PC-9 (cell line): Measurements from ENCODE around the gene UBE2M. TPM values are rescaled to one million over a fixed set of nuclear protein-coding genes. Genes with fewer than 3 reads are reported as not detected.

ENCODE experiments used
- BruUV-seq: library from RNA; stranded (reverse); fragments of 400-500 nt; replicated peaks from 2 replicates; lab custom pipeline; 2021; lab: Mats Ljungman, UMichigan
- CTCF ChIA-PET: fragments of 300-600 bp; sonication (Branson Sonifier 250); formaldehyde crosslinking; loops from one replicate; lab custom pipeline; 2022; ENCODE audit warnings: antibody characterized with exemption; lab: Charles Lee
- POLR2A ChIA-PET: fragments of 300-600 bp; sonication (Branson Sonifier 250); formaldehyde crosslinking; loops from one replicate; lab custom pipeline; 2022; ENCODE audit warnings: antibody characterized with exemption; ENCODE audit not compliant: unreplicated experiment; lab: Charles Lee
- DNase-seq, 2 experiments: peaks; one replicate each; pipeline versions ENCODE4 v3.0.0 to v3.0.0-alpha.2; 2015 to 2022; ENCODE audit warnings: mixed read lengths in 1 of 2
- H2AFZ ChIP-seq: fragments of 200-600 bp; sonication (generic); 2 replicates; pipeline ENCODE4 v1.8.1; 2017; ENCODE audit warnings: antibody characterized with exemption
- H3F3A ChIP-seq: fragments of 200-600 bp; sonication (generic); 2 replicates; pipeline ENCODE4 v1.8.1; 2017; ENCODE audit warnings: antibody characterized with exemption, mild to moderate bottlenecking, low read depth; ENCODE audit not compliant: insufficient read depth
- H3K27ac ChIP-seq: fragments of 200-600 bp; sonication (generic); 2 replicates; pipeline ENCODE4 v1.6.1; 2016; ENCODE audit warnings: mixed run types
- H3K27me3 ChIP-seq: fragments of 200-600 bp; sonication (generic); 2 replicates; pipeline ENCODE4 v1.6.1; 2016; ENCODE audit warnings: low read depth, mixed run types; ENCODE audit not compliant: insufficient read depth
- H3K36me3 ChIP-seq: fragments of 200-600 bp; sonication (generic); 2 replicates; pipeline ENCODE4 v1.6.1; 2016; ENCODE audit warnings: low read depth, mixed run types
- H3K4me1 ChIP-seq: fragments of 200-600 bp; sonication (generic); replicated peaks from 2 replicates; pipeline ENCODE4 v1.6.1; 2016; ENCODE audit warnings: mixed run types; ENCODE audit not compliant: insufficient read depth
- H3K4me2 ChIP-seq: fragments of 200-600 bp; sonication (generic); 2 replicates; pipeline ENCODE4 v1.6.1; 2017; ENCODE audit warnings: mixed run types
- H3K4me3 ChIP-seq: fragments of 200-600 bp; sonication (generic); 2 replicates; pipeline ENCODE4 v1.6.1; 2016; ENCODE audit warnings: mixed run types
- H3K79me2 ChIP-seq: fragments of 200-600 bp; sonication (generic); 2 replicates; pipeline ENCODE4 v1.6.1; 2017; ENCODE audit warnings: low read depth, mixed run types
- H3K9me2 ChIP-seq: fragments of 200-600 bp; sonication (generic); 2 replicates; pipeline ENCODE4 v1.8.1; 2017; ENCODE audit warnings: mild to moderate bottlenecking; ENCODE audit not compliant: insufficient read depth
- H3K9me3 ChIP-seq: fragments of 200-600 bp; sonication (generic); 2 replicates; pipeline ENCODE4 v1.8.1; 2016; ENCODE audit warnings: low read depth; ENCODE audit not compliant: insufficient read depth
- H4K20me1 ChIP-seq: fragments of 200-600 bp; sonication (generic); 2 replicates; pipeline ENCODE4 v1.8.1; 2017; ENCODE audit not compliant: insufficient read depth
- EZH2 ChIP-seq: fragments of 200-600 bp; sonication (generic); IDR thresholded peaks from 2 replicates; pipeline ENCODE4 v1.8.0; 2017; ENCODE audit warnings: antibody characterized with exemption, low read depth
- intact Hi-C: fragments of 100-400 bp; cut with micrococcal nuclease; formaldehyde crosslinking; loops from one replicate; pipeline ENCODE4 v1.10.0; 2022; ENCODE audit not compliant: unreplicated experiment
- total RNA-seq: library from RNA; stranded (reverse); gene quantifications from 2 replicates; pipeline ENCODE4 v1.2.3, GENCODE V29; 2021
- TF ChIP-seq, protein P1 (sequence below): fragments of 200-600 bp; sonication (generic); conservative IDR thresholded peaks from 2 replicates; pipeline ENCODE4 v1.6.1; 2017; ENCODE audit warnings: mixed run types, antibody characterized with exemption, mild to moderate bottlenecking, moderate library complexity

The UBE2M gene
- total RNA-seq, 1 experiment from 2014 or later, result not detected

DNA sequence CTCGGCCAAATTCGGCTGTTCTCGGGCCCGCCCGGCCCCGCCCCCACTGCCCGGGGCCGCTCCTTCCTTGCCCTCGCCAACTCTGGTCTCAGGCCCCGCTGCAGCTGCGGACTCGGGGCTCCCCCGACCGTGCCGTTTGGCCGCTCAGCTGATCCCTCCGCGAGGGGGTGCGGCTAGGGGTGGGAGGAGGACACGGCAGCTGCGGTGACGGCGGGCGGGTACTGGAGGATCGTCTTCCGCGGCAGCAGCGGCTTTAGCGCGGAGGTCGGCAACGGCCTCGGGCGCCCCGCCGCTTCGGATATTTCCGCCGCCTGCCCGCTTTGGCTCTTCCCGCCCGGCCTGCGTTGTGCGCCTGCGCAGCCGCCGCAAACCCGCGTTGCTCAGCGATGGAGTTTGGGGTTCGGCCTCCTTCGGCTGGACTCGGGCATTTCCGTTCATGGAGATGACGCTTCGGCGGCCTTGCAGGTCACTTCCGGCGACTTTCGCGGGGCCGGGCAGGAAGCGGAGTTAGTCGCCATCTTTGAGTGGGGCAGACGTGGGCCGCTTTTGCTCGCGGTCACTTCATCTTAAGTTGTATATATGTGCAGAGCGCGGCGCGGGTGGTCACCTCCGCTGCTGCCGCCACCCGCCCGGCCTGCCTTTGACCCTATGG, 338 bp upstream of the UBE2M start:
- Histone ChIP-seq H3K4me3 (no peak overlapping the region), H2AFZ (no peak overlapping the region), H4K20me1 (no peaks in the 10 kb centered on the region), H3K36me3 (no peaks in the 10 kb centered on the region), H3F3A (peaks cover 4% of the 10 kb centered on the region; the same call in 1 of the 2 replicates), H3K4me2 (no peak overlapping the region), H3K79me2 (peaks cover 9% of the 10 kb centered on the region), H3K9me2 (no peaks in the 10 kb centered on the region), H3K9me3 (no peaks in the 10 kb centered on the region), H3K27ac (no peak overlapping the region), H3K4me1 (peaks cover 4% of the 10 kb centered on the region; the same call in 1 of the 2 replicates), H3K27me3 (no peaks in the 10 kb centered on the region)
- BruUV-seq, result no TSS peak
- POLR2A ChIA-PET, result no interaction called here
- TF ChIP-seq, protein P1, sequence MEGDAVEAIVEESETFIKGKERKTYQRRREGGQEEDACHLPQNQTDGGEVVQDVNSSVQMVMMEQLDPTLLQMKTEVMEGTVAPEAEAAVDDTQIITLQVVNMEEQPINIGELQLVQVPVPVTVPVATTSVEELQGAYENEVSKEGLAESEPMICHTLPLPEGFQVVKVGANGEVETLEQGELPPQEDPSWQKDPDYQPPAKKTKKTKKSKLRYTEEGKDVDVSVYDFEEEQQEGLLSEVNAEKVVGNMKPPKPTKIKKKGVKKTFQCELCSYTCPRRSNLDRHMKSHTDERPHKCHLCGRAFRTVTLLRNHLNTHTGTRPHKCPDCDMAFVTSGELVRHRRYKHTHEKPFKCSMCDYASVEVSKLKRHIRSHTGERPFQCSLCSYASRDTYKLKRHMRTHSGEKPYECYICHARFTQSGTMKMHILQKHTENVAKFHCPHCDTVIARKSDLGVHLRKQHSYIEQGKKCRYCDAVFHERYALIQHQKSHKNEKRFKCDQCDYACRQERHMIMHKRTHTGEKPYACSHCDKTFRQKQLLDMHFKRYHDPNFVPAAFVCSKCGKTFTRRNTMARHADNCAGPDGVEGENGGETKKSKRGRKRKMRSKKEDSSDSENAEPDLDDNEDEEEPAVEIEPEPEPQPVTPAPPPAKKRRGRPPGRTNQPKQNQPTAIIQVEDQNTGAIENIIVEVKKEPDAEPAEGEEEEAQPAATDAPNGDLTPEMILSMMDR, result no peak
- no peak for TF ChIP-seq EZH2
- intact Hi-C loops, result no loop called here
- CTCF ChIA-PET, result no interaction called here
- no peak for DNase-seq

DNA sequence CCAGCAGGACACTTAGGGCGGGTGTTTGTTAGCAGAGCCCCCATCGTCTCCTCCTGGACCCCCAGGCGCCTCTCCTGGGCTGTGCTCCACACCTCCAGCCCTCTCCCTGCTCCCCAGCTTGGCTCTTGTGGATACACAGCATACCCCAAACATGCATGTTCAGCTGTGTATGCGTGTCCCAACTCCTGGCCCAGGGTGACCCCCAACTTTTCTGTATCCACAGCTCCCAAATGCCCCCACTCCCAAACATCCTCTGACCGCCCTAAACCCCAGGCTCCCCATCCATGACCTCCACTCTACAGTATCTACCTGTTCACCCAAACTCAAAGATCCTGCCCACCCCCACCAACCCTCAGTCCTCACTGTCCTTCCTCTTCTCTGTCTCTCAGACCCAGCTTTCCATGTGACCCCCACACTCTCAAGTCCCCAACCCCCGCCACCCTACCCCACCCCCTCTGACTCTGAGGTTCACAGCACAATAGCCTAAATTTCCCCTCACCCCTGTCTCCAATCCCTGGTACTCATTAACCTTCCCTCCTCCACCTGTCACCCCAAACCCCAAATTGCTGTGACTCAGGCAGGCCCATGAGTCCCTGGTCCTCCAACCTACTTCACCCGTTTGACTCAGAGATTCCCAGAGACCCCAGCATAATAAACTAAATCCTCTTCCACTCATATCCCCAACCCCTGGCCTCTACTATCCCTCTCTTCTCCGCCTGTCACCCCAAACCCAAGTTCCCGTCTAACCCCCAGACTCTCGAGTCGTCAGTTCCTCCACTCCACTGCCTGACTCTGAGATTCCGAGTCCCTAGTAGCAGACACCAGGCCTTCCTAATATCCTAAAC, 968 bp downstream of the UBE2M start:
- H3K4me3 ChIP-seq, result no peak overlapping the region
- ChIA-PET CTCF (no interaction called here), POLR2A (no interaction called here)
- no peaks in the 10 kb centered on the region for H3K27me3 ChIP-seq
- peaks cover 13% of the 10 kb centered on the region for H3K79me2 ChIP-seq
- H4K20me1 ChIP-seq, result no peaks in the 10 kb centered on the region
- peaks cover 7% of the 10 kb centered on the region; the same call in 1 of the 2 replicates for H3K4me1 ChIP-seq
- intact Hi-C loops, result no loop called here
- H2AFZ ChIP-seq, result no peak overlapping the region
- H3K27ac ChIP-seq, result no peak overlapping the region
- H3K9me3 ChIP-seq, result no peaks in the 10 kb centered on the region
- TF ChIP-seq EZH2, result no peak
- TF ChIP-seq, protein P1, result no peak
- H3K9me2 ChIP-seq, result no peaks in the 10 kb centered on the region
- no peak for DNase-seq
- H3K4me2 ChIP-seq, result no peak overlapping the region
- H3F3A ChIP-seq, result peaks cover 9% of the 10 kb centered on the region; the same call in 1 of the 2 replicates
- H3K36me3 ChIP-seq, result no peaks in the 10 kb centered on the region
- BruUV-seq, result no TSS peak

DNA sequence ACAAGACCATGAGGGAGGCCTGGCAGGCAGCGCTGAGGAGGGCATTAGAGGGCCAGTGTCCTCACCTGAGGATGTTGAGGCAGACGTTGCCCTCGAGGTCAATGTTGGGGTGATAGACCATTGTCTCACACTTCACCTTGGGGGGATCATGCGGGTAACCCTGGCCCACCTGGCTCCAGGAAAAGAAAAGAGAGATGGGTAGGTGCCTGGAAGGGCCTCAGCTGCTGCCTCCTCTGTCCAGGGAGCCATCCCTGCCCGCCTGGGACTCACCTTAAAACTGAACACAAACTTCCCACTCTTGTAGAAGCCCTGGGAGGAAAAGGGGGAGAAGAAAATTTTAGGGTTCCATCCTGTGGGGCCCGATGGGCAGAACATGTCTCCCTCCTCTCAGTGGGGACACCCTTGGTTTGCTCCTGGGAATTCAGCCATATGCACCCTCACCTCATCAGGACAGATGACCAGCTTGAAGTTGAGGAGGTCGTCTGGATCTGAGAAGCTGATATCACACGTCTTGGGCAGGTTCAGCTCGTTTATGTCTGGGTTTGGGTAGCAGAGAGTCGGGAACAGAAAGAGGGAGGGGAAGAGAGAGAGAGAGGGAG, 1.7 kb downstream of the UBE2M start:
- Histone ChIP-seq H4K20me1 (no peaks in the 10 kb centered on the region), H3K4me1 (peaks cover 7% of the 10 kb centered on the region; the same call in 1 of the 2 replicates), H3K36me3 (no peaks in the 10 kb centered on the region), H3K9me2 (no peaks in the 10 kb centered on the region), H3K4me3 (no peak overlapping the region), H3F3A (peaks cover 9% of the 10 kb centered on the region; the same call in 1 of the 2 replicates), H3K9me3 (no peaks in the 10 kb centered on the region), H3K79me2 (peaks cover 13% of the 10 kb centered on the region), H2AFZ (no peak overlapping the region), H3K27me3 (no peaks in the 10 kb centered on the region), H3K4me2 (no peak overlapping the region), H3K27ac (no peak overlapping the region)
- no peak for DNase-seq
- ChIA-PET CTCF (no interaction called here), POLR2A (no interaction called here)
- no TSS peak for BruUV-seq
- no peak for TF ChIP-seq EZH2
- TF ChIP-seq, protein P1, result no peak
- intact Hi-C loops, result no loop called here
